Endothelial cell of umbilical vein (primary cell): ENCODE results near the gene KCNQ5. TPM values are rescaled to one million over a fixed set of nuclear protein-coding genes. Genes with fewer than 3 reads are reported as not detected.
"Not testable (repeated sequence)": the region's sequence is repeated elsewhere in the genome, so short reads cannot be mapped to it uniquely, and the experiment has no call there.

Experiments used
- BruUV-seq: library from RNA; stranded (reverse); fragments of 400-500 nt; replicated peaks from 2 replicates; lab custom pipeline; 2021; lab: Mats Ljungman, UMichigan
- CTCF ChIA-PET: fragments of 300-600, 350-600 bp; sonication (Branson Sonifier 250); formaldehyde crosslinking; loops from one replicate; lab custom pipeline; 2021; ENCODE audit warnings: antibody characterized with exemption, inconsistent platforms; lab: Charles Lee
- POLR2A ChIA-PET: fragments of 300-600, 350-600 bp; sonication (Branson Sonifier 250); formaldehyde crosslinking; loops from one replicate; lab custom pipeline; 2021; ENCODE audit warnings: antibody characterized with exemption, inconsistent platforms; lab: Charles Lee
- DNase-seq: peaks from one replicate; pipeline ENCODE4 v3.0.0-alpha.2; 2011; ENCODE audit warnings: low read depth, low spot score
- FAIRE-seq: peaks from 2 replicates; lab custom pipeline; 2011; peaks lifted over from hg19 to GRCh38; lab: Jason Lieb, UNC
- H2AFZ ChIP-seq: 2 replicates; pipeline ENCODE4 v1.6.0; 2012; ENCODE audit warnings: low read depth, low read length, control low read depth, inconsistent platforms
- H3K27ac ChIP-seq: 2 replicates; pipeline ENCODE4 v1.5.1; 2011; ENCODE audit warnings: low read depth, mild to moderate bottlenecking, control low read depth, low read length, moderate library complexity; ENCODE audit not compliant: insufficient read depth
- H3K27me3 ChIP-seq, 2 experiments: 2 replicates each; pipeline versions ENCODE4 v1.6.0 to v1.6.1; 2011; ENCODE audit warnings: low read length in 2 of 2, mixed read lengths in 1 of 2; ENCODE audit not compliant: control insufficient read depth in 2 of 2, insufficient read depth in 2 of 2
- H3K36me3 ChIP-seq, 2 experiments: 2 replicates in 1 of 2; 3 replicates in 1 of 2; pipeline ENCODE4 v1.5.1; 2011; ENCODE audit warnings: low read length in 2 of 2, mild to moderate bottlenecking in 1 of 2, moderate library complexity in 1 of 2; ENCODE audit not compliant: control insufficient read depth in 2 of 2, insufficient read depth in 2 of 2; ENCODE audit errors: extremely low read depth in 1 of 2
- H3K4me1 ChIP-seq: 3 replicates; pipeline ENCODE4 v1.5.1; 2011; ENCODE audit warnings: mild to moderate bottlenecking, low read length; ENCODE audit not compliant: control insufficient read depth, insufficient read depth; ENCODE audit errors: extremely low read depth
- H3K4me2 ChIP-seq: 2 replicates; pipeline ENCODE4 v1.6.1; 2011; ENCODE audit warnings: low read length, control low read depth, mixed read lengths; ENCODE audit not compliant: insufficient read depth
- H3K4me3 ChIP-seq, 3 experiments: fragments of 200-600 bp in 1 of 3; sonication (generic), shearing (Covaris generic) in 1 of 3; replicated peaks in 1 of 3; 2 replicates each; pipeline ENCODE4 v1.5.1; 2011 to 2016; ENCODE audit warnings: control low read depth in 3 of 3, low read length in 3 of 3, mild to moderate bottlenecking in 2 of 3, inconsistent platforms in 1 of 3, low read depth in 1 of 3, moderate library complexity in 1 of 3; ENCODE audit not compliant: insufficient read depth in 1 of 3
- H3K79me2 ChIP-seq: 2 replicates; pipeline ENCODE4 v1.6.0; 2012; ENCODE audit warnings: low read length, inconsistent platforms; ENCODE audit not compliant: control insufficient read depth, insufficient read depth
- H3K9ac ChIP-seq: replicated peaks from 2 replicates; pipeline ENCODE3; 2011; ENCODE audit warnings: low read length, control low read depth; ENCODE audit not compliant: insufficient read depth; ENCODE audit errors: extremely low read depth
- H3K9me1 ChIP-seq: replicated peaks from 3 replicates; pipeline ENCODE4 v1.6.0; 2011; ENCODE audit warnings: mild to moderate bottlenecking, low read length; ENCODE audit not compliant: control insufficient read depth, insufficient read depth; ENCODE audit errors: extremely low read depth
- H3K9me3 ChIP-seq: replicated peaks from 2 replicates; pipeline ENCODE4 v1.5.1; 2012; ENCODE audit warnings: low read length, inconsistent platforms; ENCODE audit not compliant: control insufficient read depth, insufficient read depth
- H4K20me1 ChIP-seq: replicated peaks from 2 replicates; pipeline ENCODE3; 2011; ENCODE audit warnings: mild to moderate bottlenecking, low read length; ENCODE audit not compliant: control insufficient read depth, insufficient read depth; ENCODE audit errors: extremely low read depth
- EZH2 ChIP-seq: IDR thresholded peaks from 2 replicates; pipeline ENCODE4 v1.6.1; 2012; ENCODE audit warnings: borderline replicate concordance, low read depth, mild to moderate bottlenecking, moderate library complexity, low read length, inconsistent platforms; ENCODE audit not compliant: severe bottlenecking
- FOS ChIP-seq: IDR thresholded peaks from 2 replicates; pipeline ENCODE4 v1.6.1; 2011; ENCODE audit warnings: mild to moderate bottlenecking, low read length, moderate library complexity, borderline replicate concordance; ENCODE audit not compliant: insufficient read depth
- MYC ChIP-seq: IDR thresholded peaks from one replicate; pipeline ENCODE4 v1.6.1; 2011; ENCODE audit warnings: mild to moderate bottlenecking, low read depth, low read length
- POLR2A ChIP-seq: IDR thresholded peaks from 2 replicates; pipeline ENCODE4 v1.6.1; 2012; ENCODE audit warnings: low read depth, mild to moderate bottlenecking, control low read depth, low read length
- dilution Hi-C: fragments of 300-500 bp; cut with MboI; formaldehyde crosslinking; loops from one replicate; pipeline ENCODE4 v1.15.0; 2019; ENCODE audit warnings: low sequenced_read_pairs; ENCODE audit not compliant: extremely low pct_ligation_motif_present
- intact Hi-C: fragments of 100-400 bp; cut with micrococcal nuclease; formaldehyde crosslinking; loops from one replicate; pipeline ENCODE4 v1.10.0; 2022
- polyA plus RNA-seq, 4 experiments: library from polyadenylated mRNA; depleted of rRNA in 3 of 4; stranded (reverse) in 3 of 4; unstranded in 1 of 4; fragments of >200 nt; gene quantifications; 2 replicates each; pipeline versions ENCODE4 v1.2.1 to v1.2.3, GENCODE V29; 2011 to 2012; ENCODE audit warnings: missing spikeins in 1 of 4
- total RNA-seq: library from RNA; stranded (reverse); gene quantifications from 2 replicates; pipeline ENCODE4 v1.2.3, GENCODE V29; 2021
- TF ChIP-seq, protein P1 (sequence below): IDR thresholded peaks from 2 replicates; pipeline ENCODE4 v1.6.1; 2011; ENCODE audit not compliant: insufficient read depth, insufficient read length

The KCNQ5 gene
- total and polyA plus RNA-seq, 2 donors (not counting 3 experiments of a cell fraction or from before 2014, with no cell fraction given) = 0.22 TPM; not detected in 1

DNA sequence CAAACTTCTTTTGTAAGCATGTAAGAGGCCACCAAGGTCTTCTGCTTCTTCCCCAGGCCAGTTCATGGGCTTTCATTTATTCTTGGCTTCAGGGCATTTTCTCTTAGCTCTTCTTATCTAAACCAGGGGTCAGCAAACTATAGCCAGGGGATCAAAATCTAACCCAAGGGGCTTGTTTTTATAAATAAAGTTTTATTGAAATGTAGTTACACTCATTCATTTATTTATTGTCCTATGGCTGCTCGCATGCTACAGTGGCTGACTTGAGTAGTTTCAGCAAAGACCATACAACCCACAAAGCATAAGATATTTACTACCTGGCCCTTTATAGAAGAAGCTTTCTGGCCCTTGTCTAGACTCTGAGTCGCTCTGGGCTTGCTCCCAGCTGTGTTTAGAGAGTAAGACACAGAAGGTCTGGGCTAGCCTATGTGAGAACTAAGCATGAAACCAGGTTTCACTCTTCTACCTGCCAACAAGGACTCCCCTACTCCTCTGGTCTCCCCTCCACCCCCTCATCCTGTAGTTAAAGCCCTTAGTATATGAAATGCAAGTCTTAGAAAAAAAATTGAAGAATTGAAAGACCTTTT is 560.2 kb downstream of the KCNQ5 start:
- intact Hi-C loops = no loop called here
- Histone ChIP-seq H3K79me2 (no peaks in the 10 kb centered on the region), H3K9me1 (no peaks in the 10 kb centered on the region), H3K9me3 (no peaks in the 10 kb centered on the region), H3K4me3 (no peak overlapping the region), H2AFZ (no peak overlapping the region), H3K9ac (no peak overlapping the region), H4K20me1 (peaks cover 3% of the 10 kb centered on the region), H3K27me3 (peaks cover 11 to 13% of the 10 kb centered on the region in 2 experiments), H3K4me1 (no peaks in the 10 kb centered on the region), H3K36me3 (no peaks in the 10 kb centered on the region), H3K4me2 (no peak overlapping the region), H3K27ac (no peak overlapping the region)
- CTCF ChIA-PET = interaction anchor here (0.5 to 2.1 kb wide), 4 partner anchors 144 to 770 kb away, joined by 3 to 9 read pairs (median 5); no protein-coding TSS in a partner anchor
- TF ChIP-seq MYC = no peak
- TF ChIP-seq EZH2 = no peak
- TF ChIP-seq POLR2A = no peak
- TF ChIP-seq FOS = no peak
- TF ChIP-seq, protein P1, sequence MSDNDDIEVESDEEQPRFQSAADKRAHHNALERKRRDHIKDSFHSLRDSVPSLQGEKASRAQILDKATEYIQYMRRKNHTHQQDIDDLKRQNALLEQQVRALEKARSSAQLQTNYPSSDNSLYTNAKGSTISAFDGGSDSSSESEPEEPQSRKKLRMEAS = no peak
- no TSS peak for BruUV-seq
- POLR2A ChIA-PET = no interaction called here
- no peak for FAIRE-seq
- dilution Hi-C loops = no loop called here
- no peak for DNase-seq

DNA sequence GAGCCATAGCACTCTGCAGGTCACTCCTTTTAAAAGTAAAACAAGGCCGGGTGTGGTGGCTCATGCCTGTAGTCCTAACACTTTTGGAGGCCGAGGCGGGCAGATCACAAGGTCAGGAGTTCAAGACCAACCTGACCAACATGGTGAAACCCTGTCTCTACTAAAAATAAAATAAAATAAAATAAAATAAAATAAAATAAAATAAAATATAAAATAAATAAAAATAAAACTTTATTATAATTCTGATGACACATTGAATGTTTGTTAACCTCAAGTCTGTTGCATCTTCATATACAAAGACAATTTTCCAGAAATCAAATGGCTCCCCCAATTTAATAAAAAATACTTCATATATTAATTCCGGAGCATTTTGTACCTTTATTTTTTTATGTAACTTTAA is 571.4 kb downstream of the KCNQ5 start:
- CTCF ChIA-PET, dilution Hi-C loops, FAIRE-seq: not testable (repeated sequence)

More for the DNA sequence above, 571.4 kb downstream of the KCNQ5 start:
- H3K9me3 ChIP-seq, H4K20me1 ChIP-seq, H3K4me2 ChIP-seq, H3K27ac ChIP-seq, H3K79me2 ChIP-seq, H3K4me1 ChIP-seq, H2AFZ ChIP-seq, H3K36me3 ChIP-seq, intact Hi-C loops, H3K9me1 ChIP-seq, BruUV-seq, H3K9ac ChIP-seq, DNase-seq, POLR2A ChIA-PET, H3K4me3 ChIP-seq, H3K27me3 ChIP-seq: not testable (repeated sequence)
